ENCODE measurements around the gene GPR141. TPM values are rescaled to one million over a fixed set of nuclear protein-coding genes. Genes with fewer than 3 reads are reported as not detected.

GPR141 gene
- total RNA-seq, 1 donor from 2014 or later = not detected

GRCh38 chr7:37663693-37664092 lies 19.9 kb upstream of the GPR141 start:
- no peak for TF ChIP-seq CTCF (IDR thresholded peaks at IDR 0.05)
- no peak overlapping the region for H3K27ac Mint-ChIP-seq (ENCODE audit: unreplicated experiment)
- no peak for DNase-seq (ENCODE audit: extremely low spot score, unreplicated experiment)
- H3K27me3 Mint-ChIP-seq (ENCODE audit: unreplicated experiment) = no peaks in the 10 kb centered on the region
- H3K4me3 Mint-ChIP-seq (ENCODE audit: unreplicated experiment) = no peak overlapping the region
- no peaks in the 10 kb centered on the region for H3K36me3 Mint-ChIP-seq (ENCODE audit: unreplicated experiment)
- H3K9me3 Mint-ChIP-seq (ENCODE audit: unreplicated experiment) = peaks cover 4% of the 10 kb centered on the region
- H3K4me1 Mint-ChIP-seq (ENCODE audit: unreplicated experiment) = no peaks in the 10 kb centered on the region

GRCh38 chr7:37665352-37666022 lies 18.1 kb upstream of the GPR141 start:
- H3K9me3 Mint-ChIP-seq (ENCODE audit: unreplicated experiment) = peaks cover 4% of the 10 kb centered on the region
- TF ChIP-seq CTCF (IDR thresholded peaks at IDR 0.05) = no peak
- no peak for DNase-seq (ENCODE audit: extremely low spot score, unreplicated experiment)
- no peaks in the 10 kb centered on the region for H3K27me3 Mint-ChIP-seq (ENCODE audit: unreplicated experiment)
- H3K36me3 Mint-ChIP-seq (ENCODE audit: unreplicated experiment) = no peaks in the 10 kb centered on the region
- no peaks in the 10 kb centered on the region for H3K4me1 Mint-ChIP-seq (ENCODE audit: unreplicated experiment)
- no peak overlapping the region for H3K27ac Mint-ChIP-seq (ENCODE audit: unreplicated experiment)
- H3K4me3 Mint-ChIP-seq (ENCODE audit: unreplicated experiment) = no peak overlapping the region

GRCh38 chr7:37666026-37666799 lies 17.4 kb upstream of the GPR141 start:
- DNase-seq (ENCODE audit: extremely low spot score, unreplicated experiment) = no peak
- Mint-ChIP-seq H3K9me3 (ENCODE audit: unreplicated experiment) (peaks cover 4% of the 10 kb centered on the region), H3K36me3 (ENCODE audit: unreplicated experiment) (no peaks in the 10 kb centered on the region), H3K27ac (ENCODE audit: unreplicated experiment) (no peak overlapping the region), H3K4me3 (ENCODE audit: unreplicated experiment) (no peak overlapping the region), H3K27me3 (ENCODE audit: unreplicated experiment) (no peaks in the 10 kb centered on the region), H3K4me1 (ENCODE audit: unreplicated experiment) (no peaks in the 10 kb centered on the region)
- TF ChIP-seq CTCF (IDR thresholded peaks at IDR 0.05) = no peak

- DNase-seq (ENCODE audit: extremely low spot score, unreplicated experiment) = no peak
- no peak overlapping the region for H3K4me3 Mint-ChIP-seq (ENCODE audit: unreplicated experiment)
- H3K27ac Mint-ChIP-seq (ENCODE audit: unreplicated experiment) = no peak overlapping the region
- H3K27me3 Mint-ChIP-seq (ENCODE audit: unreplicated experiment) = no peaks in the 10 kb centered on the region
- H3K4me1 Mint-ChIP-seq (ENCODE audit: unreplicated experiment) = no peaks in the 10 kb centered on the region
- TF ChIP-seq CTCF (IDR thresholded peaks at IDR 0.05) = no peak
- H3K9me3 Mint-ChIP-seq (ENCODE audit: unreplicated experiment) = peaks cover 4% of the 10 kb centered on the region
- H3K36me3 Mint-ChIP-seq (ENCODE audit: unreplicated experiment) = no peaks in the 10 kb centered on the region
These were observed 13.7 kb upstream of the GPR141 start for GRCh38 chr7:37669818-37670217.

GRCh38 chr7:37670436-37670835 lies 13.1 kb upstream of the GPR141 start:
- H3K27me3 Mint-ChIP-seq (ENCODE audit: unreplicated experiment) = peaks cover 3% of the 10 kb centered on the region
- no peak overlapping the region for H3K27ac Mint-ChIP-seq (ENCODE audit: unreplicated experiment)
- H3K4me3 Mint-ChIP-seq (ENCODE audit: unreplicated experiment) = no peak overlapping the region
- no peak for TF ChIP-seq CTCF (IDR thresholded peaks at IDR 0.05)
- no peaks in the 10 kb centered on the region for H3K4me1 Mint-ChIP-seq (ENCODE audit: unreplicated experiment)
- H3K9me3 Mint-ChIP-seq (ENCODE audit: unreplicated experiment) = peaks cover 4% of the 10 kb centered on the region
- DNase-seq (ENCODE audit: extremely low spot score, unreplicated experiment) = no peak
- no peaks in the 10 kb centered on the region for H3K36me3 Mint-ChIP-seq (ENCODE audit: unreplicated experiment)
